WTC11 (cell line): ENCODE results near the gene TOP2B.

Experiments used
- GABPB1 ChIP-seq: sonication (generic); formaldehyde crosslinking; IDR thresholded peaks from 2 replicates; pipeline ENCODE4 v1.8.1; 2023; ENCODE audit warnings: mild to moderate bottlenecking, missing genetic modification reagents
- KAT7 ChIP-seq: sonication (generic); formaldehyde crosslinking; IDR thresholded peaks from 2 replicates; pipeline ENCODE4 v1.8.1; 2023; ENCODE audit warnings: missing genetic modification reagents, mild to moderate bottlenecking, borderline replicate concordance
- NFE2L1 ChIP-seq: sonication (generic); formaldehyde crosslinking; IDR thresholded peaks from 2 replicates; pipeline ENCODE4 v1.8.1; 2023; ENCODE audit warnings: missing genetic modification reagents
- SMAD4 ChIP-seq: sonication (generic); formaldehyde crosslinking; IDR thresholded peaks from 2 replicates; pipeline ENCODE4 v1.8.0; 2022; ENCODE audit warnings: mild to moderate bottlenecking, missing genetic modification reagents
- TEAD4 ChIP-seq: sonication (generic); formaldehyde crosslinking; IDR thresholded peaks from 2 replicates; pipeline ENCODE4 v1.8.0; 2022; ENCODE audit warnings: mild to moderate bottlenecking, missing genetic modification reagents
- ZNF121 ChIP-seq: sonication (generic); formaldehyde crosslinking; IDR thresholded peaks from 2 replicates; pipeline ENCODE4 v1.8.0; 2023; ENCODE audit warnings: missing genetic modification reagents
- ZNF138 ChIP-seq: sonication (generic); formaldehyde crosslinking; conservative IDR thresholded peaks from 2 replicates; pipeline ENCODE4 v1.8.1; 2022; ENCODE audit warnings: mild to moderate bottlenecking, moderate library complexity, missing genetic modification reagents
- TF ChIP-seq, protein P1 (sequence below): sonication (generic); formaldehyde crosslinking; IDR thresholded peaks from 2 replicates; pipeline ENCODE4 v1.8.1; 2023; ENCODE audit warnings: mild to moderate bottlenecking, missing genetic modification reagents, moderate library complexity
- TF ChIP-seq, protein P2 (sequence below): fragments of 200-600 bp; IDR thresholded peaks from 2 replicates; pipeline ENCODE4 v1.8.0; 2022; ENCODE audit warnings: antibody characterized with exemption
- TF ChIP-seq, protein P3 (sequence below): sonication (generic); formaldehyde crosslinking; conservative IDR thresholded peaks from 2 replicates; pipeline ENCODE4 v1.8.1; 2022; ENCODE audit warnings: mild to moderate bottlenecking, missing genetic modification reagents

DNA sequence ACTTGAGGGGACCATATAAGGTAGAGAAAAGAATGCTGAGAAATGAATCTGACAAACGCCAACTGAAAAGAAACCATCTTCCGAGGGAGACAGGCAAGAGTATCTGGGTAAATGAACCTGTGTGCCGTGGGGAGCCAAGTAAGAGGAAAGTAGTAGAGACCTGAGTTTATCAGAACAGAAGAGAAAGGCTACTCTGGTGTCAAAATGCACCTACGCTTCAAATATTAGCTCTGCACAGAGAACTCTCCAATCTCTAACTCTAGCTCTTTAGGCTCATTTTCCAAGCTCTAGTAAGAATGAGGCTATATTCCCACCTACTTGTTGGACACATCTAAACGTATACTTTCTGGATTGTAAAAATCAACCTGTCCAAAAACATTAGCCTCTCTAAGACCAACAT lies 53.5 kb downstream of the TOP2B start:
- TF ChIP-seq, protein P1, sequence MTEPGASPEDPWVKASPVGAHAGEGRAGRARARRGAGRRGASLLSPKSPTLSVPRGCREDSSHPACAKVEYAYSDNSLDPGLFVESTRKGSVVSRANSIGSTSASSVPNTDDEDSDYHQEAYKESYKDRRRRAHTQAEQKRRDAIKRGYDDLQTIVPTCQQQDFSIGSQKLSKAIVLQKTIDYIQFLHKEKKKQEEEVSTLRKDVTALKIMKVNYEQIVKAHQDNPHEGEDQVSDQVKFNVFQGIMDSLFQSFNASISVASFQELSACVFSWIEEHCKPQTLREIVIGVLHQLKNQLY, result no peak
- TF ChIP-seq, protein P2, sequence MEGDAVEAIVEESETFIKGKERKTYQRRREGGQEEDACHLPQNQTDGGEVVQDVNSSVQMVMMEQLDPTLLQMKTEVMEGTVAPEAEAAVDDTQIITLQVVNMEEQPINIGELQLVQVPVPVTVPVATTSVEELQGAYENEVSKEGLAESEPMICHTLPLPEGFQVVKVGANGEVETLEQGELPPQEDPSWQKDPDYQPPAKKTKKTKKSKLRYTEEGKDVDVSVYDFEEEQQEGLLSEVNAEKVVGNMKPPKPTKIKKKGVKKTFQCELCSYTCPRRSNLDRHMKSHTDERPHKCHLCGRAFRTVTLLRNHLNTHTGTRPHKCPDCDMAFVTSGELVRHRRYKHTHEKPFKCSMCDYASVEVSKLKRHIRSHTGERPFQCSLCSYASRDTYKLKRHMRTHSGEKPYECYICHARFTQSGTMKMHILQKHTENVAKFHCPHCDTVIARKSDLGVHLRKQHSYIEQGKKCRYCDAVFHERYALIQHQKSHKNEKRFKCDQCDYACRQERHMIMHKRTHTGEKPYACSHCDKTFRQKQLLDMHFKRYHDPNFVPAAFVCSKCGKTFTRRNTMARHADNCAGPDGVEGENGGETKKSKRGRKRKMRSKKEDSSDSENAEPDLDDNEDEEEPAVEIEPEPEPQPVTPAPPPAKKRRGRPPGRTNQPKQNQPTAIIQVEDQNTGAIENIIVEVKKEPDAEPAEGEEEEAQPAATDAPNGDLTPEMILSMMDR, result no peak
- no peak for TF ChIP-seq NFE2L1
- TF ChIP-seq TEAD4 (CRISPR knock-in tag), result no peak
- TF ChIP-seq ZNF138, result no peak
- no peak for TF ChIP-seq KAT7 (CRISPR knock-in tag)
- TF ChIP-seq ZNF121 (CRISPR knock-in tag), result no peak
- no peak for TF ChIP-seq SMAD4 (CRISPR knock-in tag)
- TF ChIP-seq, protein P3, sequence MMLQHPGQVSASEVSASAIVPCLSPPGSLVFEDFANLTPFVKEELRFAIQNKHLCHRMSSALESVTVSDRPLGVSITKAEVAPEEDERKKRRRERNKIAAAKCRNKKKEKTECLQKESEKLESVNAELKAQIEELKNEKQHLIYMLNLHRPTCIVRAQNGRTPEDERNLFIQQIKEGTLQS (CRISPR knock-in tag), result no peak
- no peak for TF ChIP-seq GABPB1 (CRISPR knock-in tag)
